Adrenal gland (tissue), 5 donors: ENCODE results near the gene LDB2.

Source experiments
- POLR2A ChIP-seq, 2 donors: fragments of 450-650 bp; IDR thresholded peaks; one replicate each; pipeline ENCODE4 v1.6.1; 2017; ENCODE audit warnings: antibody characterized with exemption in 2 of 2, mild to moderate bottlenecking in 2 of 2, moderate library complexity in 1 of 2
- TF ChIP-seq, protein P1 (sequence below), 6 experiments: fragments of 450-650 bp in 4 of 6; fragments of 200-600 bp in 2 of 6; sonication (generic) in 1 of 6; IDR thresholded peaks; 1 replicate in 5 of 6; 2 replicates in 1 of 6; pipeline versions ENCODE4 v1.5.1 to v1.8.0; 2016 to 2021; ENCODE audit warnings: antibody characterized with exemption in 6 of 6, mild to moderate bottlenecking in 2 of 6, moderate library complexity in 1 of 6
- donor health status: DM: no; HTN: no; CAD: no.

DNA sequence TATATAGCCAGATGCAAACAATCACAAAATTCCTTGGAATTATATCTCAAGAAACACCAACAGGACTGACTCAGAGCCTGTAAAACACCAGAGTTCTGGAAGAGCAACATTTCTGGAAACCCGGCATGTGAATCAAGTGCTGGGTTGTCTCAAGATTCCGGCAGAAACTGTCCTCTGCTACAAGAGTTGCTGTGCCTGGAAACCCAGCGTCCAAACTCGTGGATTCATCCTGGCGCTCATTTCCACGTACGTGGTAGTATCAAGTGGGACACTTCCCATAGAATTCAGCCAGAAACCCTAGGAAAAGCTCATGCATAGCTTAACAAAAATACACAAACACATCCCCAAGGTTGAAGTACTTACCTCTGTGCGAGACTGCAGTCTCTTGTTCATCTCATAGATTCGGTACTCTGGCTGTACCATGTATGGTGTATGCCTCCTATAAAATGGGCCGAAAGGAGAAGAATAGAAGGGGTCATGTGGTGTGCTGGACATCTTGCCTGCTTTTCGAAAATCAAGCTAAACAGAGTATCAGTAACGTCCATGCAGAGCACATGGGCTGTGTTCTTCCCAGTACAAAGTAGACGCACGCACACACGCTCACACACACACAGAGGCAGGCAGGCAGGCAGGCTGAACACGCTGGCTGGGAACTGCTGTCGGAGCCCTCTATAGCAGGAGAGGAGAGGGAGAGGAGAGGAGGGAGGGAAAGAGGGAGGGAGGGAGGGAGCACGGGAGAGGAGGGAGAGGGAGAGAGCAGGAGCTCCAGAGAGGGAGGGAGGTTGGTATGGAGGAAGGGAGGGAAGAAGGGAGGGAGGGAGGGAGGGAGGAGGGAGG is at the start of gene LDB2:
- TF ChIP-seq, protein P1, sequence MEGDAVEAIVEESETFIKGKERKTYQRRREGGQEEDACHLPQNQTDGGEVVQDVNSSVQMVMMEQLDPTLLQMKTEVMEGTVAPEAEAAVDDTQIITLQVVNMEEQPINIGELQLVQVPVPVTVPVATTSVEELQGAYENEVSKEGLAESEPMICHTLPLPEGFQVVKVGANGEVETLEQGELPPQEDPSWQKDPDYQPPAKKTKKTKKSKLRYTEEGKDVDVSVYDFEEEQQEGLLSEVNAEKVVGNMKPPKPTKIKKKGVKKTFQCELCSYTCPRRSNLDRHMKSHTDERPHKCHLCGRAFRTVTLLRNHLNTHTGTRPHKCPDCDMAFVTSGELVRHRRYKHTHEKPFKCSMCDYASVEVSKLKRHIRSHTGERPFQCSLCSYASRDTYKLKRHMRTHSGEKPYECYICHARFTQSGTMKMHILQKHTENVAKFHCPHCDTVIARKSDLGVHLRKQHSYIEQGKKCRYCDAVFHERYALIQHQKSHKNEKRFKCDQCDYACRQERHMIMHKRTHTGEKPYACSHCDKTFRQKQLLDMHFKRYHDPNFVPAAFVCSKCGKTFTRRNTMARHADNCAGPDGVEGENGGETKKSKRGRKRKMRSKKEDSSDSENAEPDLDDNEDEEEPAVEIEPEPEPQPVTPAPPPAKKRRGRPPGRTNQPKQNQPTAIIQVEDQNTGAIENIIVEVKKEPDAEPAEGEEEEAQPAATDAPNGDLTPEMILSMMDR (IDR thresholded peaks at IDR 0.05) = no peak
- TF ChIP-seq POLR2A (IDR thresholded peaks at IDR 0.05) = no peak
